HG02678 (cell line): ENCODE results near the gene MB.

Source experiments
- ATAC-seq: cut with Tn5 transposase; IDR thresholded peaks from one replicate; pipeline ENCODE4 v1.9.1; 2021; ENCODE audit warnings: mild to moderate bottlenecking, moderate library complexity; ENCODE audit not compliant: unreplicated experiment

The MB gene

GRCh38 chr22:35577799-35578659 lies 39.1 kb downstream of the MB start:
- ATAC-seq, result no peak

GRCh38 chr22:35576671-35577070 lies 40.5 kb downstream of the MB start:
- no peak for ATAC-seq

GRCh38 chr22:35575116-35575748 lies 41.9 kb downstream of the MB start:
- no peak for ATAC-seq

- no peak for ATAC-seq
These were observed 44.6 kb downstream of the MB start for GRCh38 chr22:35572556-35572955.

GRCh38 chr22:35570686-35571194 lies 46.4 kb downstream of the MB start:
- ATAC-seq, result no peak

GRCh38 chr22:35569916-35570315 lies 47.2 kb downstream of the MB start:
- no peak for ATAC-seq

GRCh38 chr22:35568751-35569739 lies 48.1 kb downstream of the MB start:
- no peak for ATAC-seq

- ATAC-seq, result no peak
These were observed 49.6 kb downstream of the MB start for GRCh38 chr22:35567351-35568141.

GRCh38 chr22:35564975-35565867 lies 51.9 kb downstream of the MB start:
- ATAC-seq, result no peak

GRCh38 chr22:35563211-35563610 lies 53.9 kb downstream of the MB start:
- ATAC-seq, result no peak

GRCh38 chr22:35561796-35562526 lies 55.2 kb downstream of the MB start:
- ATAC-seq, result no peak

GRCh38 chr22:35560824-35561223 lies 56.3 kb downstream of the MB start:
- ATAC-seq, result no peak

- no peak for ATAC-seq
These were observed 56.8 kb downstream of the MB start for GRCh38 chr22:35560366-35560765.

- ATAC-seq, result no peak
These were observed 57.6 kb downstream of the MB start for GRCh38 chr22:35559354-35560005.

GRCh38 chr22:35558719-35559118 lies 58.4 kb downstream of the MB start:
- no peak for ATAC-seq

GRCh38 chr22:35558031-35558430 lies 59.1 kb downstream of the MB start:
- no peak for ATAC-seq
